SKM-1 treated with dmso at 0.1 percent for 144 hours (cell line): ENCODE measurements around the gene STK32C.
"Not testable (repeated sequence)": the region's sequence is repeated elsewhere in the genome, so short reads cannot be mapped to it uniquely, and the experiment has no call there.

Experiments used
- DNase-seq: peaks from one replicate; lab custom pipeline; 2025; ENCODE audit not compliant: unreplicated experiment; lab: John Stamatoyannopoulos, UW

Gene STK32C

GRCh38 chr10:132338876-132339275, 31.1 kb upstream of the STK32C start:
- no peak for DNase-seq

GRCh38 chr10:132337854-132338253, 30.1 kb upstream of the STK32C start:
- DNase-seq = not testable (repeated sequence)

GRCh38 chr10:132336919-132337407, 29.2 kb upstream of the STK32C start:
- no peak for DNase-seq

- DNase-seq = no peak
Observed at GRCh38 chr10:132336064-132336746, 28.5 kb upstream of the STK32C start.

GRCh38 chr10:132335189-132336063, 27.7 kb upstream of the STK32C start:
- DNase-seq = no peak

GRCh38 chr10:132334631-132335188, 27.0 kb upstream of the STK32C start:
- no peak for DNase-seq

GRCh38 chr10:132333386-132333785, 25.6 kb upstream of the STK32C start:
- no peak for DNase-seq

GRCh38 chr10:132332433-132332754, 24.6 kb upstream of the STK32C start:
- peak; percentile 52 for DNase-seq

- DNase-seq = peak; percentile 89
Observed at GRCh38 chr10:132331601-132332432, 24.1 kb upstream of the STK32C start, which contains the start of gene LRRC27. LRRC27 (plus strand) TSS chr10:132332193; CDS start chr10:132333525, 1,332 bp downstream.

- no peak for DNase-seq
Observed at GRCh38 chr10:132330486-132330833, 22.7 kb upstream of the STK32C start.

GRCh38 chr10:132329565-132330485, 22.1 kb upstream of the STK32C start:
- peak; percentile 36 for DNase-seq

GRCh38 chr10:132328738-132329137, 21.0 kb upstream of the STK32C start:
- DNase-seq = no peak

- no peak for DNase-seq
Observed at GRCh38 chr10:132328106-132328505, 20.4 kb upstream of the STK32C start.

- DNase-seq = no peak
Observed at GRCh38 chr10:132326925-132327324, 19.2 kb upstream of the STK32C start.

GRCh38 chr10:132326344-132326889, 18.7 kb upstream of the STK32C start:
- no peak for DNase-seq

GRCh38 chr10:132324186-132324585, 16.4 kb upstream of the STK32C start:
- DNase-seq = no peak

GRCh38 chr10:132322586-132323048, 14.9 kb upstream of the STK32C start:
- peak; percentile 48 for DNase-seq

- DNase-seq = no peak
Observed at GRCh38 chr10:132321726-132322125, 14.0 kb upstream of the STK32C start.

GRCh38 chr10:132320654-132321469, 13.1 kb upstream of the STK32C start:
- no peak for DNase-seq
